Left ventricle myocardium inferior (tissue), 1 donor: ENCODE measurements around the gene MVK. TPM values are rescaled to one million over a fixed set of nuclear protein-coding genes. Genes with fewer than 3 reads are reported as not detected.

ENCODE experiments used
- DNase-seq: peaks from one replicate; pipeline ENCODE4 v3.0.0-alpha.2; 2020
- H3K27ac ChIP-seq: fragments of 200-600 bp; replicated peaks from 2 replicates; pipeline ENCODE4 v1.8.0; 2021
- H3K27me3 ChIP-seq: fragments of 200-600 bp; 2 replicates; pipeline ENCODE4 v1.8.0; 2021; ENCODE audit warnings: low read depth
- H3K36me3 ChIP-seq: fragments of 200-600 bp; 2 replicates; pipeline ENCODE4 v1.8.0; 2021
- H3K4me1 ChIP-seq: fragments of 200-600 bp; 2 replicates; pipeline ENCODE4 v1.8.0; 2021
- H3K4me3 ChIP-seq: fragments of 200-600 bp; 2 replicates; pipeline ENCODE4 v1.8.0; 2021; ENCODE audit warnings: mild to moderate bottlenecking, moderate library complexity
- H3K9me3 ChIP-seq: fragments of 200-600 bp; replicated peaks from 2 replicates; pipeline ENCODE4 v1.8.0; 2021
- intact Hi-C: fragments of 100-400 bp; cut with micrococcal nuclease; formaldehyde crosslinking; loops from one replicate; pipeline ENCODE4 v1.11.0; 2022
- total RNA-seq: library from RNA; stranded (reverse); fragmentation: NEBNext Ultra II Directional; extraction: Animal tissue kit (Norgen Biotek cat#: 25700); gene quantifications from one replicate; pipeline ENCODE4 v1.2.1, GENCODE V29; 2021
- TF ChIP-seq, protein P1 (sequence below): fragments of 200-600 bp; IDR thresholded peaks from 2 replicates; pipeline ENCODE4 v1.8.0; 2021; ENCODE audit warnings: antibody characterized with exemption, mild to moderate bottlenecking, borderline replicate concordance
- donor health status: DM: no; HTN: yes; CAD: no; lungs with severe emphysema.

The MVK gene
- total RNA-seq, 1 donor from 2014 or later, result 8.4 TPM

DNA sequence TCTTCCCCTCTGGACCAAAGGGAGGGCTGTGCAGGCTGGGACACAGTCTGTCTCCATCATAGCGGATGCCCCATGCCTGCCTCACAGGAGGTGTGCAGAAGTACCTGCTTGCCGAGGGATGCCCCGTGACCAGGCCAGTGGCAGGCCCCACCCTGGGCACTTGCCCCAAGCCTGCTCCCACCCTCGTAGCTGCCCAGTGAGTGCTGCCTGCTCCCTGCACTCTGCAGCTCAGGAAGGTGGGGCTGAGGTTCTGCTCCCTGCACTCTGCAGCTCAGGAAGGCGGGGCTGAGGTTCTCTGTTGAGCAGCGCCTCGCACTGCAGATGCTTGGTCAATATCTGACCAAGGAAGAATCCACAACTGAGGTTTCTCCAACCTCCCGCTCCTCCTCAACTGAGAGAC lies 7.2 kb upstream of the MVK start:
- Histone ChIP-seq H3K9me3 (no peaks in the 10 kb centered on the region), H3K36me3 (peaks cover 67% of the 10 kb centered on the region), H3K27ac (no peak overlapping the region), H3K4me1 (peaks cover 36% of the 10 kb centered on the region), H3K4me3 (no peak overlapping the region), H3K27me3 (no peaks in the 10 kb centered on the region)
- TF ChIP-seq, protein P1, sequence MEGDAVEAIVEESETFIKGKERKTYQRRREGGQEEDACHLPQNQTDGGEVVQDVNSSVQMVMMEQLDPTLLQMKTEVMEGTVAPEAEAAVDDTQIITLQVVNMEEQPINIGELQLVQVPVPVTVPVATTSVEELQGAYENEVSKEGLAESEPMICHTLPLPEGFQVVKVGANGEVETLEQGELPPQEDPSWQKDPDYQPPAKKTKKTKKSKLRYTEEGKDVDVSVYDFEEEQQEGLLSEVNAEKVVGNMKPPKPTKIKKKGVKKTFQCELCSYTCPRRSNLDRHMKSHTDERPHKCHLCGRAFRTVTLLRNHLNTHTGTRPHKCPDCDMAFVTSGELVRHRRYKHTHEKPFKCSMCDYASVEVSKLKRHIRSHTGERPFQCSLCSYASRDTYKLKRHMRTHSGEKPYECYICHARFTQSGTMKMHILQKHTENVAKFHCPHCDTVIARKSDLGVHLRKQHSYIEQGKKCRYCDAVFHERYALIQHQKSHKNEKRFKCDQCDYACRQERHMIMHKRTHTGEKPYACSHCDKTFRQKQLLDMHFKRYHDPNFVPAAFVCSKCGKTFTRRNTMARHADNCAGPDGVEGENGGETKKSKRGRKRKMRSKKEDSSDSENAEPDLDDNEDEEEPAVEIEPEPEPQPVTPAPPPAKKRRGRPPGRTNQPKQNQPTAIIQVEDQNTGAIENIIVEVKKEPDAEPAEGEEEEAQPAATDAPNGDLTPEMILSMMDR, result no peak
- DNase-seq, result no peak
- intact Hi-C loops, result no loop called here

GRCh38 chr12:109567296-109567695 lies 6.3 kb upstream of the MVK start:
- Histone ChIP-seq H3K27me3 (no peaks in the 10 kb centered on the region), H3K36me3 (peaks cover 58% of the 10 kb centered on the region), H3K9me3 (no peaks in the 10 kb centered on the region), H3K27ac (no peak overlapping the region), H3K4me3 (no peak overlapping the region), H3K4me1 (peaks cover 42% of the 10 kb centered on the region)
- no peak for DNase-seq
- intact Hi-C loops, result no loop called here
- TF ChIP-seq, protein P1, result no peak

GRCh38 chr12:109567967-109568366 lies 5.6 kb upstream of the MVK start:
- no peaks in the 10 kb centered on the region for H3K9me3 ChIP-seq
- DNase-seq, result no peak
- peak overlapping the region; percentile 46 for H3K27ac ChIP-seq
- peaks cover 47% of the 10 kb centered on the region for H3K4me1 ChIP-seq
- intact Hi-C loops, result no loop called here
- TF ChIP-seq, protein P1, result no peak
- peaks cover 52% of the 10 kb centered on the region for H3K36me3 ChIP-seq
- no peak overlapping the region for H3K4me3 ChIP-seq
- H3K27me3 ChIP-seq, result no peaks in the 10 kb centered on the region

GRCh38 chr12:109568486-109568885 lies 5.1 kb upstream of the MVK start:
- intact Hi-C loops, result no loop called here
- Histone ChIP-seq H3K9me3 (no peaks in the 10 kb centered on the region), H3K27ac (peak overlapping the region; percentile 46), H3K4me3 (no peak overlapping the region), H3K27me3 (no peaks in the 10 kb centered on the region), H3K4me1 (peaks cover 45% of the 10 kb centered on the region), H3K36me3 (peaks cover 52% of the 10 kb centered on the region)
- no peak for DNase-seq
- TF ChIP-seq, protein P1, result no peak

DNA sequence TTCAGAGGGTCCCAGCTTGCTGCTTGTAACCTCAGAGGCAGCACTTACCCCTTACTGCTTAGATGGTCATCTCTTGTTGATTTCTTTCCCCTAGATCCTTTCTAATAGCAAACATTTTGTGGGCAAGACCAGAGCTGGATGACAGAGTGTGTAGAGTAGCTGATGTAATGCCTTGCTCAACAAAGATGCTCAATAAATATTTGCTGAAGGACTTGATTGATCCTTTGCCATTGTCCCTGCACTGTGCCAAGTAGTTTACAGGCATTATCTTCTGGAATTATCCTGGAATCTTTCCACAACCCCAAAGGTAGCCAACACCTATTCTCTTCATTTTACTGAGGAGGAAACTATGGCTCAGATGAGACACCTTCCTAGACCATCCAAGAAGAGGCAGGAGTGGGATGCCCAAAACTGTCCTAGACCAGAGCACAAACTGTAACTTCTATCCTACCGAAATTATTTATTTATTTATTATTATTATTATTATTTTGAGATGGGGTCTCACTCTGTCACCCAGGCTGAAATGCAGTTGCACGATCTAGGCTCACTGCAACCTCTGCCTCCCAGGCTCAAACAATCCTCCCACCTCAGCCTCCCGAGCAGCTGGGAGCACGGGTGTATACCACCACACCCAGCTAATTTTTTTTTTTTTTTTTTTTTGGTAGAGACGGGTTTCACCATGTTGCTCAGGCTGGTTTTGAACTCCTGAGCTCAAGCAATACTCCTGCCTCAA lies 1.7 kb upstream of the MVK start:
- Histone ChIP-seq H3K4me3 (peak overlapping the region; percentile 84), H3K27ac (peak overlapping the region; percentile 11), H3K4me1 (peaks cover 44% of the 10 kb centered on the region), H3K27me3 (no peaks in the 10 kb centered on the region), H3K9me3 (no peaks in the 10 kb centered on the region), H3K36me3 (peaks cover 41% of the 10 kb centered on the region)
- no peak for DNase-seq
- TF ChIP-seq, protein P1, result no peak
- intact Hi-C loops, result no loop called here
